B cell (primary cell): ENCODE results near the gene PIGH. TPM values are rescaled to one million over a fixed set of nuclear protein-coding genes. Genes with fewer than 3 reads are reported as not detected.

ENCODE experiments used
- ATAC-seq: fragments of 200-7000 bp; cut with Tn5 transposase; one replicate; pipeline ENCODE4 v1.10.0; 2021; ENCODE audit warnings: low read depth, mild to moderate bottlenecking, moderate number of reproducible peaks, moderate library complexity
- CTCF ChIA-PET: fragments of 350-600 bp; sonication (Branson Sonifier 250); formaldehyde crosslinking; loops from one replicate; lab custom pipeline; 2021; ENCODE audit warnings: antibody characterized with exemption, inconsistent platforms; lab: Charles Lee
- POLR2A ChIA-PET: fragments of 350-600 bp; sonication (Branson Sonifier 250); formaldehyde crosslinking; loops from one replicate; lab custom pipeline; 2021; ENCODE audit warnings: antibody characterized with exemption; lab: Charles Lee
- DNase-seq: peaks from one replicate; pipeline ENCODE4 v3.0.0; 2013
- H2AFZ ChIP-seq: 2 replicates; pipeline ENCODE4 v1.6.1; 2012; ENCODE audit warnings: mild to moderate bottlenecking, low read depth, low read length; ENCODE audit not compliant: insufficient read depth, poor library complexity, severe bottlenecking
- H3K27ac ChIP-seq, 2 donors: 1 replicate in 1 of 2; 2 replicates in 1 of 2; pipeline ENCODE4 v1.5.1; 2012 to 2013; ENCODE audit warnings: low read length in 2 of 2, mild to moderate bottlenecking in 2 of 2, moderate library complexity in 1 of 2
- H3K27me3 ChIP-seq, 4 experiments: fragments of 200-600 bp in 1 of 4; sonication (generic) in 1 of 4; replicated peaks in 1 of 4; 1 replicate in 2 of 4; 2 replicates in 2 of 4; pipeline versions ENCODE4 v1.6.1 to v1.7.0; 2013 to 2016; ENCODE audit warnings: low read length in 3 of 4, mild to moderate bottlenecking in 2 of 4, mixed read lengths in 1 of 4, moderate library complexity in 1 of 4; ENCODE audit not compliant: insufficient read depth in 4 of 4, control insufficient read depth in 3 of 4; ENCODE audit errors: control extremely low read depth in 1 of 4
- H3K36me3 ChIP-seq, 2 experiments: replicated peaks in 1 of 2; 1 replicate in 1 of 2; 2 replicates in 1 of 2; pipeline versions ENCODE4 v1.6.1 to v1.7.1; 2013; ENCODE audit warnings: low read length in 1 of 2; ENCODE audit not compliant: insufficient read depth in 2 of 2, control insufficient read depth in 1 of 2; ENCODE audit errors: control extremely low read depth in 1 of 2, extremely low read depth in 1 of 2
- H3K4me1 ChIP-seq, 2 donors: fragments of 200-600 bp in 1 of 2; sonication (generic) in 1 of 2; 1 replicate in 1 of 2; 2 replicates in 1 of 2; pipeline versions ENCODE4 v1.5.1 to v1.6.1; 2013 to 2017; ENCODE audit warnings: low read length in 2 of 2; ENCODE audit not compliant: control insufficient read depth in 2 of 2, insufficient read depth in 2 of 2
- H3K4me2 ChIP-seq: replicated peaks from 2 replicates; pipeline ENCODE3; 2012; ENCODE audit warnings: mild to moderate bottlenecking, low read depth, low read length; ENCODE audit not compliant: poor library complexity, severe bottlenecking
- H3K4me3 ChIP-seq, 5 experiments: fragments of 200-600 bp in 1 of 5; sonication (generic) in 1 of 5; 1 replicate in 3 of 5; 2 replicates in 2 of 5; pipeline versions ENCODE4 v1.5.1 to v1.7.0; 2011 to 2016; ENCODE audit warnings: low read length in 4 of 5, mild to moderate bottlenecking in 4 of 5, low read depth in 2 of 5, control low read depth in 1 of 5, moderate library complexity in 1 of 5; ENCODE audit not compliant: insufficient read depth in 1 of 5; ENCODE audit errors: control extremely low read depth in 1 of 5, extremely low read depth in 1 of 5
- H3K79me2 ChIP-seq: fragments of 200-600 bp; sonication (generic); one replicate; pipeline ENCODE4 v1.6.0; 2016; ENCODE audit warnings: low read length; ENCODE audit not compliant: control insufficient read depth, insufficient read depth
- H3K9ac ChIP-seq: fragments of 200-600 bp; sonication (generic); 2 replicates; pipeline ENCODE4 v1.6.1; 2017; ENCODE audit warnings: mild to moderate bottlenecking, low read length, moderate library complexity
- H3K9me3 ChIP-seq, 3 donors: one replicate each; pipeline versions ENCODE4 v1.6.1 to v1.7.1; 2013; ENCODE audit warnings: low read length in 2 of 3; ENCODE audit not compliant: control insufficient read depth in 2 of 3, insufficient read depth in 1 of 3; ENCODE audit errors: control extremely low read depth in 1 of 3
- H4K20me1 ChIP-seq: 2 replicates; pipeline ENCODE4 v1.6.0; 2012; ENCODE audit warnings: mild to moderate bottlenecking, low read length; ENCODE audit not compliant: insufficient read depth, control insufficient read depth, poor library complexity, severe bottlenecking
- H3K27ac Mint-ChIP-seq: one replicate; pipeline ENCODE4 v1.8.0; 2021; ENCODE audit warnings: mixed read lengths
- H3K27me3 Mint-ChIP-seq: one replicate; pipeline ENCODE4 v1.8.0; 2021; ENCODE audit warnings: mixed read lengths
- H3K4me1 Mint-ChIP-seq: one replicate; pipeline ENCODE4 v1.8.0; 2021; ENCODE audit warnings: mixed read lengths
- H3K4me3 Mint-ChIP-seq: one replicate; pipeline ENCODE4 v1.8.0; 2021; ENCODE audit warnings: mixed read lengths
- H3K9me3 Mint-ChIP-seq: one replicate; pipeline ENCODE4 v1.8.0; 2022; ENCODE audit warnings: mixed read lengths; ENCODE audit not compliant: insufficient read depth
- CTCF ChIP-seq: fragments of 200-600 bp; IDR thresholded peaks from one replicate; pipeline ENCODE4 v1.8.0; 2022; ENCODE audit warnings: antibody characterized with exemption, mild to moderate bottlenecking
- EZH2 ChIP-seq: IDR thresholded peaks from 2 replicates; pipeline ENCODE4 v1.6.1; 2012; ENCODE audit warnings: borderline replicate concordance, low read depth, mild to moderate bottlenecking, moderate library complexity, low read length; ENCODE audit not compliant: insufficient read depth, poor library complexity, severe bottlenecking
- WGBS: methylation state at CpG from one replicate; pipeline ENCODE4 v1.1.5; 2013; ENCODE audit warnings: missing lambda C conversion rate; ENCODE audit not compliant: insufficient coverage; 5-methylcytosine and 5-hydroxymethylcytosine counted together
- intact Hi-C: fragments of 100-400 bp; cut with micrococcal nuclease; formaldehyde crosslinking; loops from one replicate; pipeline ENCODE4 v1.10.0; 2022
- polyA plus RNA-seq: library from polyadenylated mRNA; depleted of rRNA; stranded (reverse); fragments of >200 nt; gene quantifications from 2 replicates; pipeline ENCODE4 v1.2.3, GENCODE V29; 2012
- total RNA-seq, 2 donors: library from RNA; stranded (reverse); fragments of 120-200 nt in 1 of 2; gene quantifications; 1 replicate in 1 of 2; 2 replicates in 1 of 2; pipeline versions ENCODE4 v1.2.3 to v1.2.4, GENCODE V29; 2013 to 2022

PIGH gene
- total and polyA plus RNA-seq, 2 donors (not counting 1 experiment from before 2014, with no cell fraction given): 26.7 to 48.0 TPM

GRCh38 chr14:67638642-67639041 lies 38.6 kb upstream of the PIGH start:
- ChIA-PET CTCF (no interaction called here), POLR2A (no interaction called here)
- no peaks in the 10 kb centered on the region for H3K27me3 Mint-ChIP-seq
- no peak overlapping the region for H3K27ac ChIP-seq
- H3K9me3 ChIP-seq: no peaks in the 10 kb centered on the region
- no peak for ATAC-seq
- H3K4me3 ChIP-seq: no peak overlapping the region
- TF ChIP-seq CTCF (no peak), EZH2 (no peak)
- no peak overlapping the region for H3K27ac Mint-ChIP-seq
- H3K27me3 ChIP-seq: no peaks in the 10 kb centered on the region
- DNase-seq: no peak
- H3K9me3 Mint-ChIP-seq: no peaks in the 10 kb centered on the region
- intact Hi-C loops: loop anchor here (5.0 kb wide), 1 partner anchor 41 kb away; no protein-coding TSS in a partner anchor
- H3K36me3 ChIP-seq: no peaks in the 10 kb centered on the region
- no peaks in the 10 kb centered on the region for H3K79me2 ChIP-seq
- H3K4me1 ChIP-seq: no peaks in the 10 kb centered on the region
- WGBS: 90% methylated on average over 2 of the region's 3 CpGs
- no peak overlapping the region for H3K4me2 ChIP-seq
- no peaks in the 10 kb centered on the region for H4K20me1 ChIP-seq
- no peaks in the 10 kb centered on the region for H3K4me1 Mint-ChIP-seq
- H3K9ac ChIP-seq: no peak overlapping the region
- H3K4me3 Mint-ChIP-seq: no peak overlapping the region
- no peak overlapping the region for H2AFZ ChIP-seq

GRCh38 chr14:67636361-67636919 lies 36.4 kb upstream of the PIGH start:
- H3K9ac ChIP-seq: no peak overlapping the region
- H3K9me3 ChIP-seq: no peaks in the 10 kb centered on the region
- no peak overlapping the region for H3K4me3 ChIP-seq
- no peak overlapping the region for H2AFZ ChIP-seq
- no peaks in the 10 kb centered on the region for H4K20me1 ChIP-seq
- 94% methylated on average over 3 of the region's 3 CpGs for WGBS
- TF ChIP-seq EZH2: no peak
- TF ChIP-seq CTCF: no peak
- intact Hi-C loops: loop anchor here (5.0 kb wide), 1 partner anchor 39 kb away; no protein-coding TSS in a partner anchor
- H3K9me3 Mint-ChIP-seq: no peaks in the 10 kb centered on the region
- no peaks in the 10 kb centered on the region for H3K27me3 Mint-ChIP-seq
- H3K4me2 ChIP-seq: no peak overlapping the region
- H3K27ac ChIP-seq: no peak overlapping the region
- H3K27ac Mint-ChIP-seq: no peak overlapping the region
- no peaks in the 10 kb centered on the region for H3K27me3 ChIP-seq
- H3K4me1 Mint-ChIP-seq: no peaks in the 10 kb centered on the region
- DNase-seq (no peak), ATAC-seq (no peak)
- ChIA-PET POLR2A (no interaction called here), CTCF (no interaction called here)
- no peaks in the 10 kb centered on the region for H3K36me3 ChIP-seq
- H3K4me1 ChIP-seq: no peaks in the 10 kb centered on the region
- H3K4me3 Mint-ChIP-seq: no peak overlapping the region
- no peaks in the 10 kb centered on the region for H3K79me2 ChIP-seq
